HG03565 (cell line): Measurements from ENCODE around the gene RTL1.

ENCODE experiments used
- ATAC-seq: cut with Tn5 transposase; IDR thresholded peaks from one replicate; pipeline ENCODE4 v1.9.1; 2021; ENCODE audit warnings: mild to moderate bottlenecking, moderate library complexity; ENCODE audit not compliant: unreplicated experiment

RTL1 gene

DNA sequence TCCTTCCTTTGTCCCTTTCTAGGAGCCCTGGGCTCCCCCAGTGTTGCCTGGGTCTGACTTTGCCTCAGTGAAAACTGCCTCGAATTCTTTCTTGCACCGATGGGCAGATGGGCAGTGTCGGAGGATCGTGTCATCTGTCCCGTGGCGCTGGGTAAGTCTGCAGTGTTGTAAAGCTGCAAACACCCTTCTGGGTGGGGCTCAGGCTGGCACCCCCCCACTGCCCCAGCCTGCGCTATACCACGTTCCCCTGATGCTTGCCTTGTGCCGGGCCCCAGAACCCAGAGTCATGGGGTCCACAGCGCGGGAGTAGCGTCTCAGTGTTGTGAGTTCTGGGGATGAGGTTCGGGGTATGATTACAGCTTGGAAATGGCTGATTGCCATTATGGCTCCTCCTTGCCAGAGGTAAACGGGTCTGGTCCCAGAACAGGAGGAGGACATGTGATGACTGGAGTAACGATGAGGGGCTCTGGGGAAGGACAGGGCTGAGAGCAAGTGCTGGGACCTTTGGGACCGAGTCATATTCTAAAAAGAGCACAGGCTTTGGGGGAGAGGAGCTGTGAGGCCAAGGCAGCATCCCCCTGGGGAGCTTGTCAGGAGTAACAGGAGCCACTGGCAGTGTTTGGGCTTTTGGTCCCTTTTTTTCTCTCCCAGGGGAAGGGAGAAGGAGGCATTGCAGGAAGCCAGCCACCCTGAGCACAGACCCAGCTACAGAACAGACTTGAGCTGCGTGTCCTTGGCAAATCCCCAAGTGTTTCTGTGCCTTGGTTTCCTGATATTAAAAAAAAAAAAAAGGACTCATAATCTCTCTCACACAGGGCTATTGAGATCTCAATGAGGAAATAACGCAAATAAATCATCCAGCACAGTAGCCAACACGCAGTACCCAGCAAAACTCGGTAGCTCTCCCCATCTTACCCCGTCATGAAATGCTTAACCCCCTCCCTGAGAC lies 4.3 kb downstream of the RTL1 start:
- no peak for ATAC-seq

GRCh38 chr14:100898465-100898864 lies 5.1 kb downstream of the RTL1 start:
- no peak for ATAC-seq

- ATAC-seq, result no peak
Measured at GRCh38 chr14:100896369-100897060, 7.0 kb downstream of the RTL1 start.

GRCh38 chr14:100895411-100895810 lies 8.1 kb downstream of the RTL1 start:
- no peak for ATAC-seq

GRCh38 chr14:100894416-100894815 lies 9.1 kb downstream of the RTL1 start:
- ATAC-seq, result no peak

- ATAC-seq, result no peak
Measured at GRCh38 chr14:100893760-100894159, 9.8 kb downstream of the RTL1 start.

DNA sequence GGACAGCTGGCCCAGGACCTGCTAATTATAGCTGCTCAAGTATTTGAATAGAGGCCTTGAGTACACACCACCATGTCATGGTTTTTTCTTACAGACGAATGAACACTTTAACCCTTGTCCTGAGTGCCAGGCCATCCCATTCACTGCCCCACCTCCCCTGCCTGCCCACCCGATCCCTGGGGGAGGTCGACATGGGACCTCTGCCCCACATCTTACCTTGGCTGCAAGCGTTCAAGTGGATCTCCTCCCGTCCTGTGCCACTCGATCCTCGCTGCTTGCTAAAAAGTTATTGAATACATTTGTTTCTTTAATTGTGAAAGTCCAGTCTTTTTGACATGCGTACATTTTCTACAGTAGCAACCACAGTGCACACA lies 10.3 kb downstream of the RTL1 start:
- no peak for ATAC-seq

GRCh38 chr14:100892496-100893227 lies 10.9 kb downstream of the RTL1 start:
- ATAC-seq, result no peak

DNA sequence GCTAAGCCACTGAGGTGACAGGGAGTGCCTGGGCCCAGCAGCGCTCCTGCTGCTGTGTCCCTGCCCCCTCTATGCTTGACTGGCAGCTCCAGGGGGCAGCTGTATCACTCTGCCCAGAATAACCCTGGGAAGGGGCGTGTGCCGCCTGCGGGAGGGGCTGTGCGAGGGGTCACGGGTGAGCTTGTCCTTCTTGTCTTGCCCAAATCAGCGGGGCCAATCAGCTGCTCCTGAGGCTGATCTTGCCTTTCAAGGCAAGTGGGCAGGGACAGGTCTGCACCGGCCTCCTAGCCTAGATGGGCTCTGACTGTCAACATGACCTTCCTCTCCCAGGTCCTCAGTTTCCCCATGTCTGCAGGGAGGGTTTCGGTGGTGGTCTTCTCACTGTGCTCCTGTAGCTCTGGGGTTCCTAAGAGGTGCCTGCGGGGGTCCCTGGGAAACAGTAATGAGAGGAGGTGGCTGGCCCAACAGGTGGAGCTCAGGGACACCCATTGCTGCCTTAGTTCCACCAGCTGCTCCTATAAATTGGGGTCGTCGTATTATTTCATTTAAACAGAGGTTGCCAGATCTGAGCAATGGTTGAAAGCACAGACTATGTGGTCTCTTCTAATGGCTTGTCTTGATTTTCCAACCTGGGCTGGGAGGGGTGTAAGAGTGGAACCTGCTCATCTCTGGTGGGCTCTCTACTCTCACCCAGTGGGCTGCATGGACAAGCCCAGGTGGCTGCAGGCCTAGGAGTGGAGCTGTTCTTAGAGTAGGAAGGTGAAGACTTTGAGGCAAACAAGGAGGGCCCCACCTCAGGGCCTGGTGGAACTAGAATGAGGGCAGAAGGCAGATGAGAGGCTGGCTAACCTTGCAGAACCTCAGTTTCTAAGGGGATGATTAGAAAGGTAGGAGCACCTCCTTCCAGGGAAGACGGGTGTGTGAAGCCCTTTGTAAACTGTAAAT lies 11.7 kb downstream of the RTL1 start:
- no peak for ATAC-seq

- ATAC-seq, result no peak
Measured at GRCh38 chr14:100891051-100891450, 12.5 kb downstream of the RTL1 start.

DNA sequence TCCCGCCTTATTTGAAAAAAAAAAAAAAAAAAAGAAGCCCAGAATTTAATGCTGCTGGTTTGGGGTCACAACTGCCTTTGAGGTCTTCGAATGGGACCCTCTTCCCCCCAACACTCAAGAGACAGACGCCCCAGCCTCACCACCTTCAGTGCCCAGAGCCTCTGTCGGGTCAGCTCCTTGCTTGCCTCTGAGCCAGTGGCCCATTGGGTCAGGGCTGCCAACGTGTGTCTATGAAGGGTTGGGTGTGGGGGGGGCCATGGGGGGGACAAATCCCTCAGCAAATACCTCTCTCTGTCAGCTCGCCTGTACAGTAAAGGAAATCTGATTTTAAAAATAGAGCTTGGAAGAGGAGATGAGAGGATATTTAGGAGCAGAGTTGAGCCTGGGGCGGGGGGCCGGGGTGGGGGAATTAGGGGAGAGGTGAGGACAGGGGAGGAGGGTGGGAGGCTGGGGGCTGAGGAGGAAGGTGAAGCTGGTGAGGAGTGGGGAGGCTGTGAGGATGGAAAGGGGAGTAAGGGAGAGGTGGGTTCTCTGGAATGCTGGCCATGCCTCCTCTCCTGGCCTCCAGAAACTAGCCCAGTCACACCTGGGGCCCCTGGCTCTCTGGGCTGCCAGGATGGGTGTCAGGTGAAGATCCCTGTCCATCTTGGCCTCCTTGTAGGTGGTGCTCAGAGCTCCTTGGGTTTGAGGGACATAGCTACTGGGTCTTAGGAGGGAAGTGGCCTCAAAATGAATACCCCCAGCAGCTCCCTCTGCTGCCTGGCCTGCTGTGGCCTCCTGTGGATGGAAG lies 13.3 kb downstream of the RTL1 start:
- no peak for ATAC-seq

DNA sequence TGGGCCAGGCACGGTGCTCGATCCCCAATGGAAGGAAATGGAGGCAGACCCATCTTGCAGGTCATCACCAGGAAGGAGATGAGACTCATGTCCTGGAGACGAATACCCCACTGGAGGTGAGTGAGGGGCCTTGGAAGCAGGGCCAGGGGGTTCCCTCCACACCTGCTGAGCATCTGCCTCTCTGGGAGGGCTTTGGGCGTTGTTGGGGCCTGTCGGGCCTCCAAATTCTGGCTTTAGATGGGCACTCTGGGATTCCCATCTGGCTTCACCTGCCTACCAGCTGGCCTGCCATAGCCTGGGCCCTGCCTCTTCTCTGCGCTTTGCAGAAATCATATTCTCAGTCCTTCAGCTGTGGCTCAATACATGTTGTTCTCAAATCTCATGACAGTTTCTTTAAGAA lies 13.9 kb downstream of the RTL1 start:
- ATAC-seq, result no peak

- ATAC-seq, result no peak
Measured at GRCh38 chr14:100888789-100889315, 14.7 kb downstream of the RTL1 start.

- ATAC-seq, result no peak
Measured at GRCh38 chr14:100887728-100888335, 15.7 kb downstream of the RTL1 start.

DNA sequence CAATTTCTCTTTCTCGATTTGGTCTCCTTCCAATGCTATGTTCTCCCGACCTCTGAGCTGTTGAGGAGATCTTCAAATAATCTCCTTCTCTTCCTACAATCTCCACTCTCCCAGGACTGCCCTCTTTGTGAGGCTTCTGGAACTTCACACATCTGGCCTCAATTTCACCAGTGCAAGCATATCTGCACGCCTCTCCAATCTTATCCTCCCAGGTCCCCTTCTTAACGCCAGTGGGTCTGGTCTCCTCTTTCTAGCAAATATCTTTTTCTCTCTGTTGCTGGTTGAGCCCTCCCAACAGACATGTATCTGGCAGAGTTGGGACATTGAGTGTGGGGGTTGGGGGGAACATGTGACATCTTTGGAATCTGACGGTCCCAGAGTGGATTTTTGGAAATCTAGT lies 17.9 kb downstream of the RTL1 start:
- no peak for ATAC-seq

DNA sequence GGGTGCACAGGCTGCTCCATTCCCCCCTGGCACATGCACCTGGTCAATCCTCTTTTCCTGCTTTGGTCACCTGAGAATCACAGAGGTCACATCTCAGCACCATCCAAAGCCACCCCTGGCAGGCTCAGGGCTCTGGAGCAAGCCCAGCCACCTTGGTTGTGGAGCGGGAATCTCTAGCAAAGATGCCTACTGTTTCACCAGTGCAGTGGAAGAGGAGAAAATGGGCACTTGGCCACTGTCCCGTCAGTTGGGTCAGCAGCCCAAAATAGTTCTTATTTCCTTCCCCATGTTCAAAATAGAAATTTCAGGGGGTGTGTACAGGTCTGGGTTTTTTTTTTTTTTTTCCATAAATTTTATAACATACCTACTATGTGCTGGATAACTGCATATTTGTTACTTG lies 18.3 kb downstream of the RTL1 start:
- ATAC-seq, result no peak

DNA sequence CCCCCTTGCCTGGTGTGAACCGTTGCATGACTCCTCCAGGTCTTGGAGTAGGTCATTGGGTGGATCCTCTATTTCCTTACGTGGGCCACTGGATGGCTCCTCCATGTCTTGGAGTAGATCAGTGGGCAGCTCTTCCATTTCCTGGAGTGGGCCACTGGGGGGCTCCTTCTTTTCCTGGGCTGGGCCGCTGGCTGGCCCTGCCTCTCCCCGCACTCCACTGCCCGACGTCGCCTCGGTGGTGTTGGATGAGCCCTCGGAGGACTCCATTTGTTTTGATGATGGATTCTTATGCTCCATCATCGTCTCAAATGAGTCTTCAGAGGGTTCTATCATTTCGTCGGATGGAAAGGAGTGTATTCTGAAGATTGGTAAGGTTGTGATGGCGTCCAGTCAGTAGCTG lies 19.1 kb downstream of the RTL1 start:
- no peak for ATAC-seq

- ATAC-seq, result no peak
Measured at GRCh38 chr14:100883789-100884101, 19.8 kb downstream of the RTL1 start.
